NCI-H1092 (cell line): ENCODE results near the gene TMEM91.

Source experiments
- DNase-seq: peaks from one replicate; lab custom pipeline; 2025; lab: John Stamatoyannopoulos, UW

TMEM91 gene

DNA sequence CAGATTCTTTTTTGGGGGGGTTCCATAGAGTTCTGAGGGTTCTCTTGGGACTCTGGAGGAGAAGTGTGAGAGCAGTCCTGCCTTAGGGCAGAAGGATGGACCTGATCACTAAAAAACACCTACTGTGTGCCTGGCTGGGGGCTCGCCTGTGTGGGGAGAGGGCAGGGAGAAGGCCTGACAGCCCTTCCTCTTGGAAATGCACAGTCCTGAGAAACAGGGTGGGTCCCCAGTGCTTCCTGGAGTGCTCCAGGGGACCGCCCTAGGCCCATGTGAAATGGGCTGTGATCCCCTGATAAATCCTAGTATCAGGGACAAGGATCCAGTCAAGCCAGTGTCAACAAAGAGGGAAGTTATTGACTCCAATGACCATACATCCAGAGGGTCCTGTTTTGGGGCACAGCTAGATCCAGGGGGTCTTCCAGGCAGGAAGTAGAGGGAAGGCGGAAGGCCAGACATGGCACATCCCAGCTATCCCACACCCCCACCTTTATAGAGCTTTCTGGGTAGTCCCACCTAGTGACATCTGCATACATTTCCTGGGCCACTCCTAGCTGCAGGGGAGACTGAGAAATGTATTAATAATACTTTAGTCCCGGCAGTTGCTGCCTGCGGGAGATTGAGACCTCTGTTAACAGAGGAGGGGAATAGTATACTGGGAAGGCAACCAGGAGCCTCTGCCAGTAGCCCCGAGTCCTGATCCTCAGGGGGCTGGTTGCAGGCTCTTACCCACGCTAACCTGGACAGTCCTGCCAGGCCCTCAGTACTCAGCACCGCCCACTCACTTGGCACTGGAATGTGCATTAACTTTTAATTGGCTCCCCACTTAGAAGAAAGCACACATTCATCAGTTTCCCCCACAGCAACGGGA lies 35.0 kb downstream of the TMEM91 start:
- no peak for DNase-seq

DNA sequence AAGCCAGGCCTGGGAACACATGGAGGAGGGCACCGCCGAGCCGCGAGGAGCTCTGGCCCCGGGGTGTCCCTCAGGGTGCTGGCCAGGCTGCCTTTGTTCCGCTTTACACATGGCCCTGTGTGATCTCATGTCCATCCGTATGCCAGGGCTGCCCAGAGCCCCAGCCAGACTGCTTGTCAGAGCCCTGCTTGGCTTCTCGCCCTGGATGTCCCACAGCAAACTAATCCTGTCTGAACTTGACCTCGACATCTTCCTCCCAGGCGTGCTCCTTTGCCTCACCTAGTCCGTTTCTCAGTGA lies 35.6 kb downstream of the TMEM91 start:
- no peak for DNase-seq

DNA sequence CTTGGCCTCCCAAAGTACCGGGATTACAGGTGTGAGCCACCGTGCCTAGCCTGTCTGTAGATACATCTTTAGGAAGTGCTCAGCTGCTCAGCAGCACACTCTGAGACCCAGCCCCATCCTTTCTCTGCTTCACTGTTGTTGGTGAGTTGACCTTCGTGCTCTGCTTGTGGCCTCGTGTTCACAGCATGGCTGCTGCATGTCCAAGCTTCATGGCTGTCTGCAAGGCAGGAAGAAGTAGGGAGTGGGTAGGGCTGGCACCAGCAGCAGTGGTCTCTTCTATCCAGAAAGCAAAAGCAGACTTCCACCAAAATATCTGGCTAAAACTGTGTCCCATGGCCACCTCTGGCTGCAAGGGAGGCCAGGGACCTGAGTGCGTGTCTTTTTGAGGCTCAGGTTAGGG lies 36.6 kb downstream of the TMEM91 start:
- DNase-seq, result no peak

DNA sequence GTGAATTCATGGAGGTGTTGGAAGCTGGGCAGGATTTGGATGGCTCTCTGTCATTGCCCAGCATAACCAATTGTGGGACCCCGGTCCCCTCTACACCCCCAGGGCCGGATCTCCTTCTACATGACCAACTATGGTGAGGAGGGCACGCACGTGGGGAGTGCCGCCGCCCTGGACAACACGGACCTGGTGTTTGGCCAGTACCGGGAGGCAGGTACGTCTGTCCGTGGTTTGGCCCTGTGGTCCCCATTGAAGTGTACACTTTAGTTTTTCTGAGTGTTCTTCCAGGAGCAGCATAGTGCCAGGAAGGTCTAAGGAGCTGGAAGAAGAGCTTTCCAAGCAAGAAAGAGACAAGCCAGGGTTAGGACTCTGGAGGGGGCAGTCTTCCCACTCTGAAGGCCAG lies 37.6 kb downstream of the TMEM91 start:
- DNase-seq, result no peak

DNA sequence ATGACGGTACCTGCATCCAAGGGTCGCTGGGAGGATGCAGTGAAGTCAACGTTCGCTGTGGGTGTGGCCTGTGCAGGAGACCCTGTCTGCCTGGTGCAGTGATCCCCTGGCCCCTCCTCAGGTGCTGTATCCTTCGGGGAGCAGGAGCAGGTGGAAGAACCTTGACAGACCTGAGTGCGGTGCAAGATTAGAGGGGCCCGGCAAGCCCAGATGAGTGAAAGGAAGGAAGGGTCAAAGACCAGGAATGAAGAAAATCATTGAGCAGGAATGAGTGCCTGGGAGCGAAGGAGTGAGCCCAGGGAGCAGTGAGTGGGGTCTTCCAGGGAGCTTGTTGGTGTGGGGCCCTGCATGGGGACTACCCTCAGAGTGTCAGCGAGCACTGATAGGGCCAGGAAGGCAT lies 38.1 kb downstream of the TMEM91 start:
- DNase-seq, result no peak

DNA sequence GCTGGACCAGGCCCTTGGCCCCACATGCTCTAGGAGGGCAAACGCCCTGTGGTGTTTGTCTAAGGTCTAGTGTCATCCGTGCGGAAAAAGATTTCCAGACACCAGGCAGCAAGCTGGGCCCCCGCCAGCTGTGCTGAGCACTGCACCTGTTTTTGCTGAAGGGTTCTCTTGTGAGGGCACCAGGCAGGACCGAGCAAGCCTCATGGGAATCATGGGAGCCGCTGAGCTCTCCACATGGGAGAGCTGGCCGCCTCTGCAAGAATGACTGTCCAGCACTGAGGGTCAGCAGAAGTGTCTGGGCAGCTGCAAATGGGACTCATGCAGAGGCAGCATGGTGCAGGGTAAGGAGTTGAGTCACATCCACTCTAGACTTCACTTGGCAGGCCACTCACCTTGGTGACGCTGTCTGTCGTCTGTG lies 38.8 kb downstream of the TMEM91 start:
- DNase-seq, result peak; percentile 20

DNA sequence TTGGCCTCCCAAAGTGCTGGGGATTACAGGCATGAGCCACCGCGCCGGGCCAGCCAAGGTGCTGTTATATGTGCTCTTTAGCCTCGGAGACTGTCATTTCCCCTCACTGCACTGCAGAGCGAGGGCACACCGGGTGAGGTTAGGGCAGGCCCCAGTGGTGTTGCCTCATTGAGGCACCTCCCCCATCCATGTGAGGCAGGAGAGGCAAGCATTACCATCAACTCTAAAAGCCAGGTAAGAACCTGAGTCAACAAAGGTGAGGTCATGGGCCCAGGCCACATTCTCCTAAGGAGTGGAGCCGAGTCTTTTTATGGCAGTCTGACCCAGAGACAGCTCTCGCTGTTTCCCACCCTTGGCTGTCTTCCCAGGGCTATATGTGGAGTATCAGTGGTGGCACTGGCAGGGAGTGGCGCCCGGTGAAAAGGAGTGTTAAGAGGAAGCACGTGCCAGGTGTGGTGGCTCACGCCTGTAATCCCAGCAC lies 39.9 kb downstream of the TMEM91 start:
- no peak for DNase-seq

DNA sequence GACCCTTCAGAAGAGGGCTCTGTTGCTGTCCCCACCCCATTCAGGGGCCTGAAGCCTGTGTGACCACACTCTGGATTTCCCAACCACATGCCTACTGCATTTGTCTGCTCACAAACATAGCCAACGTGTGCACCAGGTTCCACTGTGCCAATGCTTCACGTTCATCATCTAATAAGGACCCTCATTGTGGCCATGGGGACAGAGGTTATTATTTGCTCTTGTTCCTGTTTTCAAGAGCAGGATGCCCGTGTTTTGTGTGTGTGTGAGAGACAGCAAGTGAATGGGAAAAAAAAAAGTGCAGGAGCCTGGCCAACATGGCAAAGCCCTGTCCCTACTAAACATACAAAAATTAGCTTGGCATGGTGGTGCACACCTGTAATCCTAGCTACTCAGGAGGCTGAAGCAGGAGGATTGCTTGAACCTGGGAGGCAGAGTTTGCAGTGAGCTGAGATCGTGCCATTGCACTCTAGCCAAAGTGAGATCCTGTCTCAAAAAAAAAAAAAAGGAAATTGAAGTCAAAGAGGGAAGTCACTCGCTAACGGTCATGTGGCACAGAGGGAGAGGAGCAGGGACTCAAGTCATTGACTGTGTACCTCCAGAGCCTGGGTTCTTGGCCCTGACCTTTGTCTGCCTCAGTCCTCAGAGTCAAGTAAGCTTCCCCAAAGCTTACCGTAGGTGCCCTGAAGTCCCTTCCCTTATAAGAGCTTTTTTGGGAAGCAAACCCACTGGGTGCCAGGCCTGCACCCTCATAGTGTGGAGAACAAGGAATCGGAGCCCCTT lies 44.0 kb downstream of the TMEM91 start:
- DNase-seq, result no peak

DNA sequence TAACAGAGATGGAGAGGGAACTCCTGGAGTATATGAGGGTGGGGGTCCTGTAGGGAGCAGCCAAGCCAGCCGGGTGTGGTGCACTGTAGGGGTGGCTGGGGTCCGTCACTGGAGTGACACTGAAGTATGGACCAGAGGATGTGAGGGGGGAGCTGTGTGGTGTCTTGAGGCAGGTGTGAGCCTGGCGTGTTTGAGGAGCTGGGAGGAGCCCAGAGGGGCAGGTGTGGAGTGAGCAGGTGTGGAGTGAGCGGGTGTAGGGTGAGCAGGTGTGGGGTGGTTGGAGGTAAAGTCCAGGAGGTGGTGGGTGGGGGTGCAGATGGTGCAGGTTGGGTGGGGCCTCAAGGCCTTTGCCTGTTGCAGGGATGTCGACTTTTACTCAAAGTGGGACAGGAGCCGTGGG lies 45.0 kb downstream of the TMEM91 start:
- DNase-seq, result no peak

DNA sequence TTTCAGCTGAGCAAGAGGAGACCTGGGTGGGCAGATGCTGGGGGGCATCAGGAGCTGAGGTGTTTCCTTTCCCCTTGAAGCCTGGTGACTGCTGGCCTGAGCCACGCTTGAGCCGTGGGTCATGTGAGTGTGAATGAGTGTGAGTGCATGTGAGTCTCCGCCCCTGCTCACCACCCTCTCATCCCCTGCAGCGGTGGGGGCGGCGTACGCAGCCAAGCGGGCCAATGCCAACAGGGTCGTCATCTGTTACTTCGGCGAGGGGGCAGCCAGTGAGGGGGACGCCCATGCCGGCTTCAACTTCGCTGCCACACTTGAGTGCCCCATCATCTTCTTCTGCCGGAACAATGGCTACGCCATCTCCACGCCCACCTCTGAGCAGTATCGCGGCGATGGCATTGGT lies 45.6 kb downstream of the TMEM91 start:
- DNase-seq, result no peak

DNA sequence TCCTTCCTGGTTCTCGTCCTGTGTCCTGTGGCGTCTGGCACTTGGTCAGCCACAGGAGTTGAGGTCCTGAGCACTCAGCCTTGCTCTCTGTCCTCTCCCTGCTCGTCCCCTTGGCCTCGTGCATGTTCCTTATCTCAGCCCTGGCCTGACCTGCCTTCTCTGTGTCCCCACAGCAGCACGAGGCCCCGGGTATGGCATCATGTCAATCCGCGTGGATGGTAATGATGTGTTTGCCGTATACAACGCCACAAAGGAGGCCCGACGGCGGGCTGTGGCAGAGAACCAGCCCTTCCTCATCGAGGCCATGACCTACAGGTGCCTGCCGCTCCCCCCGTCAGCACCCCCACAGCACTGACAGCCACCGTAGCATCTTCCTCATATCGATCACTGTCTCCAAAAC lies 46.1 kb downstream of the TMEM91 start:
- DNase-seq, result no peak

DNA sequence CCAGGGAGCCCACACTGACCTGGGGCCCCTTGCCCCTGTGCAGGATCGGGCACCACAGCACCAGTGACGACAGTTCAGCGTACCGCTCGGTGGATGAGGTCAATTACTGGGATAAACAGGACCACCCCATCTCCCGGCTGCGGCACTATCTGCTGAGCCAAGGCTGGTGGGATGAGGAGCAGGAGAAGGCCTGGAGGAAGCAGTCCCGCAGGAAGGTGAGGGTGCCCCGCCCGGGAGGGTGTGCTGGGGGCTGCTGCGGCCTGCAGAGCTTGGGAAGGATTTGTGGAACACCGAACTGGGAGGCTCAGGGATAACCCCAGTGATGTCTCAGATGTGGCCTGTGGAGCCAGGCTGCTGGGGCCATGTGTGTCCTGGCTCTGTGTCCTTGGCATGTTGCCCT lies 46.6 kb downstream of the TMEM91 start:
- DNase-seq, result no peak

DNA sequence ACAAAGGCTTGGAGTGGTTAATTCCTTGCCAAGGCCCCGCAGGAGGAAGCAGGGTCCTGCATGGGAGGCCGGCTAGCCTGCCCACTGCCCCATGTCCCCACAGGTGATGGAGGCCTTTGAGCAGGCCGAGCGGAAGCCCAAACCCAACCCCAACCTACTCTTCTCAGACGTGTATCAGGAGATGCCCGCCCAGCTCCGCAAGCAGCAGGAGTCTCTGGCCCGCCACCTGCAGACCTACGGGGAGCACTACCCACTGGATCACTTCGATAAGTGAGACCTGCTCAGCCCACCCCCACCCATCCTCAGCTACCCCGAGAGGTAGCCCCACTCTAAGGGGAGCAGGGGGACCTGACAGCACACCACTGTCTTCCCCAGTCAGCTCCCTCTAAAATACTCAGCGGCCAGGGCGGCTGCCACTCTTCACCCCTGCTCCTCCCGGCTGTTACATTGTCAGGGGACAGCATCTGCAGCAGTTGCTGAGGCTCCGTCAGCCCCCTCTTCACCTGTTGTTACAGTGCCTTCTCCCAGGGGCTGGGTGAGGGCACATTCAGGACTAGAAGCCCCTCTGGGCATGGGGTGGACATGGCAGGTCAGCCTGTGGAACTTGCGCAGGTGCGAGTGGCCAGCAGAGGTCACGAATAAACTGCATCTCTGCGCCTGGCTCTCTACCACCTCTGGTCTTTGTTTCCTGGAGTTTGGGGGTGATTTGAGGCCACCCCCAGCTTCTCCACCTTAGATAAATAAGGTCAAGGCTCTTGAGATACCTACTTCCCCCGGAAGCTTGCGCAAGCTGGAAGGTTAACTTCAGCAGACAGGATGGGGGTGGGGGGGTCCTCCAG lies 48.2 kb downstream of the TMEM91 start:
- DNase-seq, result no peak

DNA sequence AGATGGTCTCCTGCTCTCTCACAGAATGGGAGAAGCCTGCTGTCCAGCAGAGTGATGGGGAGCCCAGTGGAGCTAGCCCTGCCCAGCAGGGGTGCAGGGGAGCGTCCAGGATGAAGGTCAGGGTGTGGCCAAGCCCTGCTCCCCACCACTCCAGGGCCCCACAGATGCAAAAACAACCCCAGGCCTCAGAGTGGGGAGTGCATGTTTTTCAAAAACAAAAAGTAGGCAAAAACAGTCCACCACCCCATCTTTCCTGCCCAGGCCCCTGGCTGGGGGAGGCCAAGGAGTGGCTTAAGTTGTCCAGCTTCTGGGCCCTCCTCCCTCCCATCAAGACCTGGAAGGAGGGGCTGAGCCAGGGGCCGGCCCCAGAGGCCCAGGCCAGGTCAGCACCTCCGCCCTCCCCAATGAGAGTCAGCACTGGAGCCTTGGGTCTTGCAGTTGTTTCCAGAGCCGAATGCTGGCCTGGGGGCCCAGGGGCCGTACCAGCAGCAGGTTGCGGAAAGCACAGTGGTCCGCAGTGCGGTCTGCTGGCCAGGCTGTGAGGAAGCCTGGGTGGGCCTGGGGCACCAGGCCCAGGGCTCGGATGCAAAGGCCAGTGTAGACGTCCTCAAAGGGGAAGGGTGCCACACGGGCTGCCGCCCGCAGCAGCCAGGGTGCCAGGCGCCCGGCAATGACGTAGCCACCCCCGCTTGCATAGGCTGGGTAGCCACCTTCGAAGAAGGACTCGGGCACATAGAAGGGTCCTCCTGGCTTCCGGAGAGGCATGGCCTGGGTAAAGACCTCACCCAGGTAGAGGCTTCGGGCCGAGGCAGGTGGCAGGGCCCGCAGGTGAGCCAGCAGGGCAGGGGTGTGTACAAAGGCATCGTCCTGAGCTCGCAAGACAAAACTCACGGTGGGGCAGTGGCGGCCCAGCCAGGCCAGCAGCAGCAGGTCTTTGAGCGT lies 49.1 kb downstream of the TMEM91 start:
- DNase-seq, result no peak

DNA sequence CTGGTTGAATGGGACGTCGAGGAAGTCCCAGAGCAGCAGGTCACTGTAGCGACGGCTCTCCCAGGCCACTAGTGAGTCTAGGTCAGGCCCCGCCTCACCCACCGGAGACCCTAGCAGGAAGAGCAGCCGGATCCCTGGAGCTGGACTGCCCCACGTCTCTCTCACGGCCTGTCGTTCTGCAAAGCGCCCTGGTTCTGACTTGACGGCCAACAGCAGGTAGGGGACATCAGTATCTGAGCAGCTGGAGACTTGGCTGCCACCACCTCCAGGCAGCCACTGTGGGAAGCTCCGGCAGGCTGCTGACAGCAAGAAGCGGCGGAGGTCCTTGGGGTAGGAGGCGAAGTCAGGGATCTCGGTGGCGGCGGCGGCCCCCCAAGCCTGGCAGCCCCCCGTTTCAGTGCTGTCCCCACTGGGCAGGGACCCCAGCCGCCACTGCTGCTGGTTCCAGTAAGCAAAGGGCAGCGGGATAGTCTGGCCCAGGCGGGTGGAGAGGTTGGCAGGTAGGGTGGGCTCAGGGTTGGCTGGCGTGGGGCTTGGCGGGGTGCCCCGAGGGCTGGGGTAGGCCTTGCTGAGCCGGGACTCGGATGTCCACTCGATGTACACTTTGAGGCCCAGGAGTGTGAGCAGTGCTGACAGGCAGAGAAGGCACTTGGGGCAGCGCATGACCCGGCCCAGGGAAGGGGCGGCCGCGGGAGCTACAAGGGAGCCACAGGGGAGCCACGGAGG lies 49.9 kb downstream of the TMEM91 start:
- DNase-seq, result no peak

DNA sequence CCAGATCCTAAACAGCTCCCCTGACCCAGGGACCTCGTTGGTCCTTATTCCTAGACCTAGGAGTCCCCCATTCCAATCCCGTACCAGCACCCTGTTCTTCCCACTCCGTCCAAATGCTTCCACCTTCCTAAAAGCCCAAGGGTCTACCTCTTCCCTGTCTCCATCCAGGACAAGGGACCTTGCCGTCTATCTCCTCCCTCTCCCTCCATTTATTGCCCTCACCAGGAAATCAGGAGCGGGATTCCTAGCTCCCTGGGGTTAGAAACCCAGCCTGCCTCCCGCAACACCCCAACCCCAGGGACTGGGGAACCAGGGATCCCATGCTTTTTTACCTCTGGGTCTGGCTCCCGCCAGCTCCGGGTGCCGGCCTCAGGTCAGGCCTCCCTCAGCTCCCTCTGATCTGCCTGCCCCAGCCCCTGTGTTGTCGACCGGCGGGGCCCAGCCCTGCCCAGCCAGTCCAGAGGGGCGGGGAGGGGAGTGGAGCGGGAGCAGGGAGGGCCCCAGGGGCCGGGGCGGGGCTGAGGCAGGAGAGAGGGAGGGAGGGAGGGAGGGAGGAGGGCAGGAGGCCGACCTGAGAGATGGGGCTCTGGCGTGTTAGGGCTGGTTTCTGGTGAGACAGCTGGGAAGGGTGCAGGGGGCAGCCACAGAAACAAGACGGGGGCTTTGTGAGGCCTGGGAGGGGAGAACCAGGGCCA lies 50.8 kb downstream of the TMEM91 start, which contains the start of gene B3GNT8:
Gene B3GNT8, minus strand, starts transcription at position 423 of the 695 bp plus-strand sequence. CDS start 596 bp downstream, outside the sequence.
- DNase-seq, result no peak

DNA sequence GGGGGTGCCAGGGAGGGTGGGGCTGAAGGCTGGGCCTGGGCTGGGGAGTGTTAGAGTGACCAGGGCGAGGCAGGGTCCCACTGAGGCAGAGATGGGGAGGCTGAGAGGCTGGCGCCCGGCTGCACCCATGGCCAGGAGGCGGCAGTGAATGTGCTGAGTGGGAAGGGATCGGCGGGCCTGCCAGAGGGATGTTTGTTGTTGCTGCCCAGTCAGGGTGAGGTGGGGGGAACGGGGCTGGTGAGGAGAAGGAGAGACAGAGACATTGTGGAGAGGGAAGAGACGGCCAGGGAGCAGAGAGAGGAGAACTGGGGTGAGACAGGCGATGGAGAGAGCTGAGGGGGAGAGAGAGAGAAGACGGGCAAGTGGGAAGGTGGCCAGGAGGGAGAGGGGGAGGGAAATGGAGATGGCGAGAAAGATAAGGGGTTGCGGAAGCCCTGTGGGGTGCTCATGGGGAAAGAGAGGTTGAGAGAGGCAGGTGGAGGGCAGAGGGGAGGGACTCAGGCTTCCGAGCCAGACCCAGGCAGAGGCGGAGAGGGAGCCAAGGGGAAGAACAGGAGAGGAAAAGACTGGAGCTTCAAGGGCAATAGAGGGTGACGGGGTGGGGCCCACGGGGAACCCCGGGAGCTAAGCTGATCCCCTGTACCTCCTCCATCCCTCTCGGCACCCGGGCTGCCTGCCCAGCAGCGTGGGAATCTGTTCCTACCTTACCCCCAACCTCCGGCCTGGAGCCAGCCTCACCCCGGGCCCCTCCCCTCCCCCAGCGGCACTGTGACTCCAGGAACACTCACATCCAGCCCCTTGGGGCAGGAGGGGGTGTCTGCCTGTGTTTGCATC lies 51.5 kb downstream of the TMEM91 start:
- DNase-seq, result no peak

DNA sequence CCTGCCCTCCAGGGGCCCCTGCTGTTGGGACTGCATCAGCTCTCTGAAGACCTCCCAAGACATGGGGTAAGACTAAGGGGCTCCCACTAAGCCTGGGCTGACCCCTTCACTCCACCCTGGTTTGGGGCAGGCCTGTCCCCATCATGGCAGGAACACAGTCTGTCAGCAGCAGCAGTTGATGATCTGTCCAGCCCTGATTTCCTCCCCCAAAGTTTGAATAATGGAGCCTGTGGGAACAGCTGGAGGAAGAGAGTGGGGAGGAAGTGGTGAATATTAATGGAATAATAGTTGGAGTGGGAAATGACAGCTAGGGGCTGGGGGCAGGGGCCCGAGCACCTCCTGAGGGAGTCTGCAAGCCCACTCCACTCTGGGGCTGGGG lies 52.1 kb downstream of the TMEM91 start:
- no peak for DNase-seq

DNA sequence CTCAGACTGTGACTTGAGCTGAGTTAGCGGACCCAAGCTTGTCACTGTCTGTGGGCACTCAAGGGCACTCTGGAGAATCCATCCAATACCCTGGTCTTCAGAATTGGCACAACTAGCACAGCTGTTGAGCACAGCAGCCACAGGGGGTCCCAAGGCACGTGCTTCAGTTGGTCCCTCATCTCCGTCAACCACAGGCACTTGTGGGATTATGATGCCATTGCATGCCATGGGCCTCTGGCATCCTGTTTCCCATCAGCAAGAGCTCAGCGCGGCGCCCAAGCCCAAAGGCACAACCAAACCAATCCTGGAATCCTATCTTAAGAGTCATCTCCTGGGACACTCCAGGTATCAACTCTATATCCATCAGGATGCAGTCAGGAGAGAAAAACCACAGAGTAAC lies 54.6 kb downstream of the TMEM91 start:
- DNase-seq, result no peak
